COLO829 (cell line): Measurements from ENCODE around the gene SREK1IP1.

ENCODE experiments used
- DNase-seq: peaks from one replicate; pipeline ENCODE4 v3.0.0; 2012; ENCODE audit warnings: low spot score

The SREK1IP1 gene

DNA sequence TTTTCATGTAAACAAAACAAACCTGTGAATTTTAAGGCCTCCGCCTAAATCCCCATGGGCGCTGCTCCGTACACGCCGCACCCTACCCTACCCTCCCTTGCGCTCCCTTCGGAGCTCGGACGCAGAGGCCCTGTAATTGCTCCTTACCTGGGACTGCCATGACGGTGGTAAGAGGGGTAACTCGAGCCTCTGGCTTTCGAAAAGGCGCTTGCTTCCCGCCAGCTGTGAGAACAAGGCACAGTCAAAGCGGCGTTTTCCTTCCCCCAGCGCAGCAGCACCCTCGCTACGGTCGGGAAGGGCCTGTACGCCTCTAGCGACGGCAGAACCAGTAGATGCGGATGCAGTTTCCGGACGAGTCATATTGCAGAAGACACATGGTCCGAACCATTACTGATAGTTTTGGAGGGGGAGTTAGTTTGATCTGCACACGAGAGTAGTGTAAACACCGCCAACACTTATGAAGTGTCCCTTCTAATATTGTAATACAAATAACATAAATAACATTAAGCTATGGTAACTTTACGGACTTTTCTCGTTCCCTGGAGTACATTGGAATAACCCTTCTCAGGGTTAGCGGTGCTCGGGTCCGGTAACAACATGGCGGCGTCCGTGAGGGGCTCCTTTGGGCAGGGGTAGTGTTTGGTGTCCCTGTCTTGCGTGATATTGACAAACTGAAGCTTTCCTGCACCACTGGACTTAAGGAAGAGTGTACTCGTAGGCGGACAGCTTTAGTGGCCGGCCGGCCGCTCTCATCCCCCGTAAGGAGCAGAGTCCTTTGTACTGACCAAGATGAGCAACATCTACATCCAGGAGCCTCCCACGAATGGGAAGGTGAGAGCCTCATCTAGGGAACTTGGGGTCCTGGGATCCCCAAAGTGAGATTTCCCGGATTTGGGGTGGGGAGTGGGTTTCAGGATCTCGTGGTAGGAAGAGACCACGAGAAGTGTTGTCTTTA is at the start of gene SREK1IP1, which contains the start of gene CWC27:
Gene SREK1IP1 (minus strand): TSS at position 334 of the 955 bp plus-strand sequence. CDS start 174 bp downstream, at position 160.
Gene CWC27 (plus strand): TSS at position 573 of the 955 bp plus-strand sequence. CDS start 217 bp downstream, at position 790.
- peak; percentile 37 for DNase-seq

DNA sequence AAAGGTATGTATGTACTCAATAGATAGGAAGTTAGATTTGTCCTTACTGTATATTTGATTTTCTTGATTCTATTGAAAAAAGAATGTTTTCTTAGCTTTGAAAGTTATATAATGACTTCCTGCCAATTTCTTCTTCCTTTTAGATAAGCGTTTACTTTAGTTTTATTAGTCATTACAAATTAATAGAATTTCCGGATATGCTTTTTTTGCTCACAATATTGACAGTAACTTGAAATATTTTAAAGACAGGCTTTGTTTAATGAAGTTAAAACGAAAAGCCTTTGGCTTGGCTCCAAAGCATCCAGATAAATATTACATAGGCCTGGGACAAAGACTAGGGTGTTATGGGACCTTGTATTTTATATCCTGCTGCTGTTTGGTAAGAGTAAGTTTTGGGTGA is 49.8 kb upstream of the SREK1IP1 start:
- DNase-seq, result peak; percentile 6

DNA sequence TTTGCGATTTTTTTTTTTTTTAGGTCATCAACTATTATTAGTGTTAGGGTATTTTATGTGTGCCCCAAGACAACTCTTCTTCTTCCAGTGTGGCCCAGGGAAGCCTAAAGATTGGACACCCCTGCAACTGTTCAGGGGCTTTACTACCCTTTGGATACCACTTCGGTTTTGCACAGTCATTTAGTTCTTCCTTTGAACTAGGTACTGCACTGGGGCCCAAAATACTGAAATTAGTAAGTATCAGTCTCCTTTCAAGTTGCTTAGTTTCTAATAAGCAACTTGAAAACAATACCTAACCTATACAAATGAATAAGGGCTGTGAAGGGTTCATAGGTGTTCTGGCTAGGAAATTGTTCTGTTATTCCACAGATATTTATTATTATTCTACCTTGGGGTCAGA is 45.6 kb upstream of the SREK1IP1 start:
- no peak for DNase-seq

DNA sequence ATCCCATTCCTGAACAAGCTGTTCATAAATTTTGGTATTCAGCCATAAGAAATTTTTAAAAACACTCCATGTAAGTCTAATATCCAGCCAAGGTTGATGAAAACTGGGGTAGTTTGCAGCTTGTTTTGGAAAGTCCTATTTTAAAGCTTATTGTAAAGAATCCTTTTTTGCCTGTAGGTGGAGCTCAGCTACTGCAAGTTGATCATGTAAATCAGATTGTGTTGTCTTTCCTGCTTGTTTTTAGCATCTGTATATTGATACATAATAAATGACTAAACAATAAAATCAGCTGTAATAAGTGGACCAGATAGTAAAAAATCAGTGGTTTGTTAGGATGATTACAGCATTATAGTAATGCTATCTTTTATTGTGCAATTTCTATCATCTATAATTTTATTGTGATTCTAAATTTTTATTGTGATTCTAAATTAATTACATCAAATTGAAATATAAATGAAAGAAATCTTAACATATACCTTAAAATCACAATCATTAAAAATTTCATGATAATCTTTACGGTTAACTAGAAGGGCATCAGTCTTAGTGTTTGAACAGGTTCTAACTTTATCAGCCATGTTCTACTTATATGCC is 42.7 kb upstream of the SREK1IP1 start:
- DNase-seq, result peak; percentile 9

DNA sequence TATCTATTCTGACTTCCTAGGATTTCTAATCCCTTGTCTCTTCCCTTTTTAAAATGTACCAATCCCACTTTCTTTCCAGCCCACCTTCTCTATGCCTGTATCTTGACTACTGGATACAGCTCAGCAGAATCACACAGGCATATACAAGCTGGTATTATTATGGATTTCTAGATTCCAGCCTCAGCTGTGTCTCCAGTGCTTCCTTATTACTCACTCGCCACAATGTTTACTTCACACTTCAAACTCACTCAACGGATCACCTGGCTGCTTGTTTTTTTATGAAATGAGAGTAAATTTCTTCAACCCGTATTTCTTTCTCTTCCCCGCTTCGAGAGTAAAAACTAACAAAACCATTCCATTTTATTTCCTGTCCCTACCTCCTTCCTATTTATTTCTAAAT is 39.0 kb upstream of the SREK1IP1 start:
- no peak for DNase-seq

DNA sequence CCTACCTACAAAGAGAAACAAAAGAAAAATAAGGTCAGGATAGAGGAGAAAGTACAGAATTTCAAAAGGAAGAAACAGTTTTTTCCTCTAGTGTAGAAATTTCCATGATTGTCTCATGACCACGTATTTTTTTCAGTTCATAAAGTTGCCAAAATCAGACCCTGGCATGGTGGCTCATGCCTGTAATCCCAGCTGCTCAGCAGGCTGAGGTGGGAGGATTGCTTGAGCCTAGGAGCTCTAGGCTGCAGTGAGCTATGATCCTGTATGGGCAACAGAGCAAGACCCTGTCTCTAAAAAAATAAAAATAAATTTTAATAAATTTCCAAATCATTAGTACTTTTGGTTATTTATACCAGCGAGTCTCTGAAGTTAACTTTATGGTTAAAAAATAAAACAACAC is 38.0 kb upstream of the SREK1IP1 start:
- DNase-seq, result no peak

DNA sequence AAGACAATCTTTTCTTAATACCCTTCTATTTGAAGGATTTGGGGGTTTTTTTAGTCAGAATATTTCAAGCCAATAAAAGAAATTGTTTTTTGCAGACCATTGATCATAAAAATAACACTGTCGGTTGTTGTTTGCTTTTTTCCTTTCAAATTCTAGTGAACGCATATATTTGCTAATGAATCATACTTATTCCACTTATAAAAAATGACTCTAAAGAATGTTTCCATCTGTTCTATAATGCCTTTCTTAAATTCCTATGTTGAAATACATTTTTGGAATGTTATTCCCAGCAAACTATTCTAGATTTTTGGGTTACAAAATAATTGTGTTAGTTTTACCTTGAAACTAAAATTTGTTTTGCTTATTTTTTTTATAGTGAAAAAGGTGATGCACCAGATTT is 32.4 kb upstream of the SREK1IP1 start:
- no peak for DNase-seq

DNA sequence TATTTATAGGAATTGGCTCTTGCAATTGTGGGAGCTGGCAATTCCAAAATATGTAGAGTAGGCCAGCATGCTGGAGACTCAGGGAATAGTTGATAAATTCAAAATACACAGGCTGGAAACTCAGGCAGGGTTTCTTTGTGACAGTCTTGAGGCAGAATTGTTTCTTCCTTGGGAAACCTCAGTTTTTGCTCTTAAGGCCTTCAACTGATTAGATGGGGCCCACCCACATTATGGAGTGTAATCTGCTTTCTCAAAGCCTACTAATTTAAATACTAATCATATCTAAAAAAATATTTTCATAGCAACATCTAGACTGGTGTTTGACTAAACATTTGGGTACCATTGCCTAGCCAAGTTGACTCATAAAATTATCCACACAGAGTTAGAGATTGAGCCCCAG is 27.8 kb upstream of the SREK1IP1 start:
- no peak for DNase-seq

DNA sequence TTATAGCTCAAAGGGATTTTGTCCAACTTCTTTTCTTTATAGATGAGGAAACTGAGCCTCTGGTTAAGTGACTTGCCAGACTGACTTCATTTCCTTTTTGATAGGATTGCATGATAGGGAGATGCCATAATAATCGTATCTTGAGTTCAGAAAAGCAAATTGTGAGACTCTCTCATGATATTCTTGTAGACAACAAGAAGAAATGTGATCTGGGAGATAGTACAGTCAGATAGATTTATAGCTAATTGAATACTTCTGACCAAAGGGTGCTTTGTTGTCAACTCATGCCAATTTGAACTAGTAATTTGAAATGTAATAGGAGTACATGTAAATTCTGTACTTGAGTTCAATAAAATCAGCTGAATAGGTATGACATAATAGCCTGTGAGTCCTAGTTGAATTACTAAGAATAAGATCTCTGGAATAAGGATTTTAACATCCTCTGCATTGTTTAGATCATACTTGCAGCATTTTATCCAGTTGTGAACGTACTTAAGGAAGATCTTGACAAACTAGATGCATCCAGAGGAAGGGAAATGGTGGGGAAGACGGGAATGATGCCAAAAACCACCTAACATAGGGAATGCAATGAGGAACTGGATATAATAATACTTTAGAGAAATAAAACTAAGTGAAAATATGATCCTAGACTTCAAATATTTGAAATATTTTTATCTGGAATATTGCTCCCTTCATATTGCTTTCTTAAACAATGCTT is 25.7 kb upstream of the SREK1IP1 start:
- DNase-seq, result no peak

DNA sequence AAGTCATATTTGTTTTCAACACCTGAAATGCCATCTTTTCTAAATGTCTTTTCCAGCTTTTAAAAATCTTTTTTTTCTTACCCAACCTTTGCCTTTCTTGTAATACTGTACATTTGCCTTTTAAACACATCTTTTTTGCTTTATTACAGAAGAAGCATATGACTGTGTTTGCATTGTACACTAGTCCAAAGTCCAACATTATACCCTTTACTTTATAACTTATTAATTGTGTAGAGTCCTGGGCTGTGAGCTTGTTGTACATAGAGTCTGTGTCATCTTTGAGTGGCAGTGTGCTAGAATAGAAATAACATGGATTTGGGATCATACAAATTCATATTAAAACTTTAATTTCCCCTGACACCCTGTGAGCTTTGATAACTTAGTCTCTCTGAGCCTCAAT is 24.0 kb upstream of the SREK1IP1 start:
- no peak for DNase-seq

DNA sequence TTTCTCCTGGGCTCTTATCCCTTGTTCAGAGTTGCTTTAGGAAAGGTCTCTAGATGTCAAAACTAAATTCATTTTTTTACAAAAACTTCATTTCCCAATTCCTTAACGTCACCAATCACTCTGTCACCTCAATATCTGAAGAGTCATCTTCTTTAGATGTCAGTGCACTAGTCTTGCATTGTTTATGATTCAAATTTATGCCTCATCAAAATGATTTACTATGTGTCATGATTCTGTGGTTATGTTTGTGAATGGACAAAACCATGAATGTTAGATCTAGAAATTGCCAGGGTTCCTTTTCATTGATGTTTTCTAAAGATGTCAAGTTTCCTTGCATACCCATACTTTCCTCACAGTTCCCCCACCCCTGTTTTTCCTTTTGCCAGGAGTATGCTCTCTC is 21.7 kb upstream of the SREK1IP1 start:
- DNase-seq, result no peak

DNA sequence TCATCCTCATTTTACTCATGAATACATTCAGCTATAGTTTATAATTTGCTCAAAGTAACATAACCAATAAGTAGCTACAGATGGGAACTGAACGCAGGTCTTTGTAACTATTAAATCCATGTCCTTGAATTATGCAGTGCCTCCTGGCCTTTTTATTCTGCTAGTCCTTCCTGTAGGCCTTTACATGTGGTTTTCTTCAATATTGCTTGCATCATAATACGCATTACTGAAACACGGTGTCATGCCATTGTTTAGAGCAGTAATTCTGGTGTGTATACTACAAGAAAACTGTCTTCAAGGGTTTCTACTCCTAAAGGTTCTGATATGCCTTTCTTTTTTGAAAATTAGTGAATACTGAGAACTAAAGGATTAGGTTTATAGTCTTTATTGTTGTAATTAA is 21.0 kb upstream of the SREK1IP1 start:
- DNase-seq, result no peak

DNA sequence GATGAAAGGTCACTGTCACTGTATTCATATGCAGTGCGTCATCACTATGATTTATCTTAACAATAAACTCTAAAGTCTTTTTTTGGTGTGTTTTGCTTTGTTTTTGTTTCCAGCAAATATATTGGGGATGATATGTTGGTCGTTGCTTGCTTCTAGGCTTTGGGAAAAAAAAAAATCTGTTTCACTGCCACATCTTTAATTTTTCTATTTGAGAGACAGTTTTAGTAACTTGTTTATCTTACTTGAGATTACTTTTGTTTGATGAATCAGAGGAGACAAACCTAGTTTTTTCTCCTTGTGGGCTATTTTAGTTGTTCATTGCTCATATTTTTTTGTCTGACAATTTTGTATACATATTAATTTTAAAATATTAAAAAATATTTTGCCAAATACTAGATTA is 19.7 kb upstream of the SREK1IP1 start:
- no peak for DNase-seq

DNA sequence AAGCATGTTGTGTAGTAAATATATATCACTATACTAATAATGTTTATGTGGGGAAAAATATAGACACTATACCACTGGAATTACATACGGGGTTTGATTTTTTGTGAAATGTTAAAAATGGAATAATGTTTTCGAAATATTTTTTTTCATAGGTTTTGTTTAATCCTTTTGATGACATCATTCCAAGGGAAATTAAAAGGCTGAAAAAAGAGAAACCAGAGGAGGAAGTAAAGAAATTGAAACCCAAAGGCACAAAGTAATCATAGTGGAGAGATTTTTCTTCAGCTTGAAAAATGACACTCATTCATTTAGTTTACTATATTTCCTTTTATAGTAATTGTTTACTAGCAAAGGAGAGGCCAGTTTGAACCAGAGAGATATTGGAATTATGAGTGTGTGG is 17.9 kb upstream of the SREK1IP1 start:
- no peak for DNase-seq

DNA sequence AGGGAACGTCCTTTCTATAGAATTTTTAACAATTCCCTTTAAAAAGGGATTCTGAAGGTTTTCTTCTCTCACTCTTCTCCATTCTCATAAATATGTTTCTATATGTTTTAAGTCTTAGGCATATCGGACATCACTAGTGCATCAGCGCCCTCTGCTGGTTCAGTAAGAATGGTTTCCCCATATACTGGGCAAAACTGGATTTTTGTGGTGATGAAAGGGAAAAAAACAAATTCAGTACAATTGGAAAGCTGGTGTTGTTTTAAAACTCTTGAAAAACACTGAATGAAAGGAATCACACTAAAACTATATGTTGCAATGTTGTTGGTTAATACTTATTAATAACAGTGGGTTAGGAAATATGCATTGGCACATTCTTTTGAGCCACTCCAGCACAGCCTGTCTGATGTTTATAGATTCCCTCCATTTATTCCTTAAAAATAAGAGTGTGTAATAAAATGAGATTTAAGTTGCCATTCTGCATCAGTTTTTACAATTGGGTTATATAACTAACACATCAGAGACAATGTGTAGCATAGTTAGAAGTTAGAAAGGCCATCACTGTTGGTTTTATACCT is 16.0 kb upstream of the SREK1IP1 start:
- peak; percentile 3 for DNase-seq

DNA sequence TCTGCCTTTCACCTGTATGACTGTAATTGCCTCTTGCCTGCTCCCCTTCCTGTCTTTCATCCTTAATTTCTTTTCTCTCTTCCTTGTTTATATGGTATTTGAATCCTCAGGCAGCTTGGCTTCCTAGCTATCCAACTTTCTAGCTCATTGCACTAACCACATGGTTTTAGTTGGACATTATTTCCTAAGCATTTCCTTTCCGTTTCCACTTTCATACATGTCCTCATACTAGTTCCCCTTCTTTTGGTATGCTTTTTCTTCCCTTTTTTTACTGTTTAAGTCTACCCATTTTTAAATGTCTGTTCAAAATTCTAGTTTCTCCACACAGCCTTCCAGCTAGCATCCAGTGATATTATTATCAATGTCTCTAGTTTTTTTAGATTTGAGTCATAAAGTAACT is 6.8 kb upstream of the SREK1IP1 start:
- no peak for DNase-seq

DNA sequence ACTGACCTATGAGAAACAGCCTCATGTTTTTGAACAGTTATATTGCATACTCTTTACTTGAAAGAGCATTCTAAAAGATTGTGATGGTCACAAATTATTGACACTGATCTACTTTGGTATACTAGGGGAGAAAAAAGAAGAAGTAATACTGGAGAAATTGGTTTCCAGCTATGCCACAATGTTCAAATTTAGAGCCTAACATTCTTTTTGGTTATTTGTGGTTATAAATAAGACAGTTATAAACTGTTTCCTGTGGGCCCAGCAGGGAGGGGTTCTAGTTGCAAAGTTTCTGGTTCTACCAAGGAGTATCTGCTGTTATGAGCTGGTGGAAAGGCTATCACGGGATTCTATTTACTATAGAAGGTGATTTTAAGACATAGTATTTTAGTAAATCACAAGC is 5.0 kb upstream of the SREK1IP1 start:
- DNase-seq, result no peak

DNA sequence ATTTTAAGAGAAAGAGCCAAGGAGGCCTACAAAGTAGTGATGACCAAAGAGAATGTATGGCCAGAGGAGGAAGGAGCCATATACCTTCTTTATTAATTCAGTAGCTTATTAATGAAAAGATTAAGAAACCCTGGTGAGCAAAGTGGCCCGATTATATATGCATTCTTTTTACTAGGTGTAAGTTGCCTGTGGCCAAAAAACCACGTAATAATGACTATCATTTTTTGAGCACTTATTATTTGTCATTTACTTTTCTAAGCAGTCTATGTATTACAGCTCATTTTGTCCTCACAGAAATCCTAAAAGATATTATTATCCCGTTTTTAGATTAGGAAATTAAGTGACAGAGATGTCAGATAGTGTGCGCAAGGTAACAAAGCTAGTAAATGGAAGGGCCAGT is 3.2 kb upstream of the SREK1IP1 start:
- no peak for DNase-seq

DNA sequence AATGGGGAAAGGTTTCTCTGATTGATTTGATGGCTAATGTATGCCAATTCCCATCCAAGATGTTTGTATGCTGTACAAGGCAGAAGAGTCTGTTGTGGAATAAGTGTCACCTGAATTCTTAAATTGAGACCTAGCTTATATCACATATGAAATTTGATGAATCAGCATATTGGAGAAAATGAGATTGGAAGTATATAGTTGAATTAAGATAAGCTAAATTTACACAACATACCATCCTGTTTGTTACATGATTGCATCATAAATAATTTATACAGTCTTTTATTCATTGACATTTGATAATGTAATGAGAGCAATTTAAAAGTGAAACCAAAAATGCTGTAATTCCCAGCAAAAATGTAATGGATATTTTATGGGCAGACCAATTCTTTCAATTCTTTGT is 1.4 kb upstream of the SREK1IP1 start:
- no peak for DNase-seq

DNA sequence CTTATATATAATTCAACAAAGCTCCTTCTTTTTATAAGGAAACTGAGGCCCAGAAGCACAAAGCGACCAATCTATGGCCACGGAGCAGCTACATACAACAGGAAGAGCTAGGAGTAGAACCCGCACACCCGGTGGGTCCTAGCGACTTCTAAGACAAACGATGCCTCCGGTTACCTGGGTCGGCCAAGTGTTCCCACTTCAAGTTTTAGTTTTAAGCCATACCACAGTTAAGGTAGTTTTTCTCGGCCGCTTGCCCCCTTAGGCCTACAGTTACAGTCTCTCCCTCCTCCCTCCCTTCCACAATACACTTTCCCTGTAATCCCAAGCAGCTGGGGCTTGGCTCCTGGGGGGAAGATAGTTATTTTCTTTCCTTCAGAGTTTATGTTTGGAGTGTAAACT is 533 bp downstream of the SREK1IP1 start:
- no peak for DNase-seq

DNA sequence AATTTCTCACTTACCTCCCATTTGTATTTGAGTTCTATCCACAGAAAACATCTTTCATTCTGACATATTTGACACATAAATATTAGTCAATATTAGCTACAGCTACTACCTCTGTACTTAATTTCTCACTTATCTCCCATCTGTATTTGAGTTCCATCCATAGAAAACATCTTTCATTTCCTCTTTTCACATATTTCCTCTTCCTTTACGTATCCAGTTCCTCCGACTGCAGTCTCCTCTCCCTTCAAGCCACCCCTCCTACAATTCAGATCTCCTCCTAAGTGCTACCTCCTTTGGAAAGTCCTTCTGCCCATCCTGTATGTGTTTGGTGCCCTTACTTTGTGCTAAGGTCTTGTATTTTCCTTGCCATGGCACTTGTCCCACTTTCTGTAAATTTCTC is 1.6 kb downstream of the SREK1IP1 start:
- no peak for DNase-seq

DNA sequence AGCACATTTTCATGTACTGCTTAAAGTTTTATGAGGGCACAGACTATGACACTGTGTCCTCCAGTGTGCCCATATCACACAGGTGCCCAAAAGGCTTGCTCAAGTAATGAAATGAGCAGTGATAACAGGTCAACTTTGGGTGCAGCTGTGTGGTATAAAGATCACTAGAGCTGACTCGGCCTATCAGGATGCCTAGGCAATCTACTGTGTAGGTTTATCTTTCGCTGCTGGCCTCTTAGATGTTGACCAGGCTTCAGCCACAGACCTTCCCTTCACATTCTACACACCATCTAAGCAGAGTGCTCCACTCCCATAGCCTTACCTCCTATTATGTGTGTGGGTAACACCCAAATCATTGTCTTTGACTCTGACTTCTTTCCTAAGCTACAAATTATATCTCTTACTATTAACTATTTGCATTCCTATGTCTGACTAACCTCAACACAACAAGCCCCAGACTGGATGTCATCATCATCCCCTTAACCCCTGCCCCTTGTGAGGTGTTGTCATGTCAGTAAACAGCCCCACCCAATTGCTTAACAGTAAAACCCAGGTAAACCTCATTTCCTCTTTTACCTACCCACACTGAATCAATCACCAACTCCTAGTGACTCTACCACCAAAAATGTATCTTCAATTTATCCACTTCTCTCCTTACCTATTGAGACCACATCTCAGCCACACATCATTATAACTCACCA is 2.5 kb downstream of the SREK1IP1 start:
- DNase-seq, result no peak
